Smooth muscle cell (in vitro differentiated cells): Measurements from ENCODE around the gene SYNDIG1. TPM values are rescaled to one million over a fixed set of nuclear protein-coding genes. Genes with fewer than 3 reads are reported as not detected.

Experiments
- DNase-seq: peaks from one replicate; lab custom pipeline; 2025; ENCODE audit not compliant: unreplicated experiment; lab: John Stamatoyannopoulos, UW
- H2AFZ ChIP-seq: fragments of 200-600 bp; sonication (generic); 2 replicates; pipeline ENCODE4 v1.6.0; 2016; ENCODE audit warnings: antibody characterized with exemption, low read depth, mild to moderate bottlenecking
- H3F3A ChIP-seq: fragments of 200-600 bp; sonication (generic); 2 replicates; pipeline ENCODE4 v1.6.0; 2017; ENCODE audit warnings: antibody characterized with exemption, low read depth
- H3K27ac ChIP-seq: fragments of 200-600 bp; sonication (generic); 2 replicates; pipeline ENCODE4 v1.5.1; 2016; ENCODE audit warnings: low read depth, mild to moderate bottlenecking
- H3K27me3 ChIP-seq: fragments of 200-600 bp; sonication (generic); 2 replicates; pipeline ENCODE4 v1.6.1; 2016; ENCODE audit warnings: low read depth, mild to moderate bottlenecking
- H3K36me3 ChIP-seq: fragments of 200-600 bp; sonication (generic); 2 replicates; pipeline ENCODE4 v1.5.1; 2016; ENCODE audit warnings: low read depth
- H3K4me1 ChIP-seq: fragments of 200-600 bp; sonication (generic); 2 replicates; pipeline ENCODE4 v1.5.1; 2016; ENCODE audit warnings: low read depth
- H3K4me2 ChIP-seq: fragments of 200-600 bp; sonication (generic); 2 replicates; pipeline ENCODE4 v1.6.0; 2016; ENCODE audit warnings: mild to moderate bottlenecking
- H3K4me3 ChIP-seq: fragments of 200-600 bp; sonication (generic); 2 replicates; pipeline ENCODE4 v1.5.1; 2016; ENCODE audit warnings: mild to moderate bottlenecking
- H3K79me2 ChIP-seq: fragments of 200-600 bp; sonication (generic); 2 replicates; pipeline ENCODE4 v1.6.0; 2016; ENCODE audit warnings: low read depth, mild to moderate bottlenecking
- H3K9ac ChIP-seq: fragments of 200-600 bp; sonication (generic); 2 replicates; pipeline ENCODE4 v1.6.0; 2016; ENCODE audit warnings: low read depth
- H3K9me3 ChIP-seq: fragments of 200-600 bp; sonication (generic); replicated peaks from 2 replicates; pipeline ENCODE4 v1.5.1; 2016; ENCODE audit warnings: low read depth
- H4K20me1 ChIP-seq: fragments of 200-600 bp; sonication (generic); 2 replicates; pipeline ENCODE4 v1.6.0; 2016; ENCODE audit warnings: low read depth
- WGBS: methylation state at CpG from one replicate; pipeline ENCODE4 v1.1.7; 2016; ENCODE audit warnings: low lambda C conversion rate; 5-methylcytosine and 5-hydroxymethylcytosine counted together
- polyA plus RNA-seq: library from polyadenylated mRNA; unstranded; fragments of >200 nt; fragmentation: Nextera tagmentation; extraction: Ambion mirVana; gene quantifications from 2 replicates; pipeline ENCODE4 v1.2.1, GENCODE V29; 2016
- total RNA-seq: library from RNA; depleted of rRNA; stranded (reverse); fragments of >200 nt; gene quantifications from 2 replicates; pipeline ENCODE4 v1.2.3, GENCODE V29; 2014
- TF ChIP-seq, protein P1 (sequence below): fragments of 200-600 bp; sonication (generic); IDR thresholded peaks from 2 replicates; pipeline ENCODE4 v1.5.1; 2017; ENCODE audit warnings: borderline replicate concordance, mild to moderate bottlenecking, antibody characterized with exemption; ENCODE audit not compliant: insufficient read depth, poor library complexity, severe bottlenecking

The SYNDIG1 gene
- total and polyA plus RNA-seq, 2 experiments from 2014 or later = 1.8 to 2.2 TPM

DNA sequence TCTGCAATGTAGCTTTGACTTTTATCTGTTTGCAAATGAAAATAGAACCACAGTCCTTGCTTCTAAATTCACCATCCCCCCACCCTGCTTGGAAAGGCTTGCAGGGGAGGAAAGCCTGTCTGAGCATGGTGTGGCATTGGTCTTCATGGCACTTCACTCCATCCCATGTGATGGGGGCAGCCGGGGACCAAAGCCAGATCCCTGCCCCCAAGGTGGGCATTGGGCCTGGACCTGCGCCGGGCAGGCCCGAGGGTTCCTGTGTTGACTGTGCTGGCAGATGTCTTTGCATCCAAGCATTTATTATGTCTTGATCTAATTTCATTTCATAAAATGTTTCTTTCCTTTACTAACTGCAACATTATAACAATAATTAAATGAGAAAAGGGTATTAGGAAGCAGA is 120.0 kb downstream of the SYNDIG1 start:
- Histone ChIP-seq H3F3A (no peaks in the 10 kb centered on the region), H3K79me2 (no peaks in the 10 kb centered on the region), H2AFZ (no peak overlapping the region), H3K9me3 (no peaks in the 10 kb centered on the region), H3K27ac (no peak overlapping the region), H3K36me3 (no peaks in the 10 kb centered on the region), H3K4me2 (no peak overlapping the region), H3K4me1 (no peaks in the 10 kb centered on the region), H3K4me3 (no peak overlapping the region), H3K27me3 (no peaks in the 10 kb centered on the region), H4K20me1 (no peaks in the 10 kb centered on the region), H3K9ac (no peak overlapping the region)
- TF ChIP-seq, protein P1, sequence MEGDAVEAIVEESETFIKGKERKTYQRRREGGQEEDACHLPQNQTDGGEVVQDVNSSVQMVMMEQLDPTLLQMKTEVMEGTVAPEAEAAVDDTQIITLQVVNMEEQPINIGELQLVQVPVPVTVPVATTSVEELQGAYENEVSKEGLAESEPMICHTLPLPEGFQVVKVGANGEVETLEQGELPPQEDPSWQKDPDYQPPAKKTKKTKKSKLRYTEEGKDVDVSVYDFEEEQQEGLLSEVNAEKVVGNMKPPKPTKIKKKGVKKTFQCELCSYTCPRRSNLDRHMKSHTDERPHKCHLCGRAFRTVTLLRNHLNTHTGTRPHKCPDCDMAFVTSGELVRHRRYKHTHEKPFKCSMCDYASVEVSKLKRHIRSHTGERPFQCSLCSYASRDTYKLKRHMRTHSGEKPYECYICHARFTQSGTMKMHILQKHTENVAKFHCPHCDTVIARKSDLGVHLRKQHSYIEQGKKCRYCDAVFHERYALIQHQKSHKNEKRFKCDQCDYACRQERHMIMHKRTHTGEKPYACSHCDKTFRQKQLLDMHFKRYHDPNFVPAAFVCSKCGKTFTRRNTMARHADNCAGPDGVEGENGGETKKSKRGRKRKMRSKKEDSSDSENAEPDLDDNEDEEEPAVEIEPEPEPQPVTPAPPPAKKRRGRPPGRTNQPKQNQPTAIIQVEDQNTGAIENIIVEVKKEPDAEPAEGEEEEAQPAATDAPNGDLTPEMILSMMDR = no peak
- DNase-seq = no peak
- 98% methylated on average over 4 of the region's 4 CpGs for WGBS

DNA sequence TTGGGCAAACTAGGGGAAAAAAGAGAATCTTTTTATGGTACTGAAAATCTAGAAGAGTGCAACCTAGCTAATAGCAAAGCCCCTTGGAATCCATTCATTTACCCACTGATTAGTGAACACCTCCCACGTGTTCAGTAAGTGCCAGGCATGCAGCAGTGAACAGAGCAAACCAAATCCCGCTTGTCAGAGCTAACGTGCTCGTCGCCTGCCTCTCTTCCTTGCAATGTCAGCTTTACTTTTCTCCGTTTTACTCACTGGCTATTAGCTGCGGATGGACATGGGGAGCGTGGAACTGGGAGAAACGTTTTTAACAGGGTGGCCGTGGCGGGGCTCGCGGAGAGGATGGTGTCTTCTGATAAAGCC is 120.4 kb downstream of the SYNDIG1 start:
- no peaks in the 10 kb centered on the region for H3K36me3 ChIP-seq
- WGBS = 76% methylated on average over 13 of the region's 13 CpGs

DNA sequence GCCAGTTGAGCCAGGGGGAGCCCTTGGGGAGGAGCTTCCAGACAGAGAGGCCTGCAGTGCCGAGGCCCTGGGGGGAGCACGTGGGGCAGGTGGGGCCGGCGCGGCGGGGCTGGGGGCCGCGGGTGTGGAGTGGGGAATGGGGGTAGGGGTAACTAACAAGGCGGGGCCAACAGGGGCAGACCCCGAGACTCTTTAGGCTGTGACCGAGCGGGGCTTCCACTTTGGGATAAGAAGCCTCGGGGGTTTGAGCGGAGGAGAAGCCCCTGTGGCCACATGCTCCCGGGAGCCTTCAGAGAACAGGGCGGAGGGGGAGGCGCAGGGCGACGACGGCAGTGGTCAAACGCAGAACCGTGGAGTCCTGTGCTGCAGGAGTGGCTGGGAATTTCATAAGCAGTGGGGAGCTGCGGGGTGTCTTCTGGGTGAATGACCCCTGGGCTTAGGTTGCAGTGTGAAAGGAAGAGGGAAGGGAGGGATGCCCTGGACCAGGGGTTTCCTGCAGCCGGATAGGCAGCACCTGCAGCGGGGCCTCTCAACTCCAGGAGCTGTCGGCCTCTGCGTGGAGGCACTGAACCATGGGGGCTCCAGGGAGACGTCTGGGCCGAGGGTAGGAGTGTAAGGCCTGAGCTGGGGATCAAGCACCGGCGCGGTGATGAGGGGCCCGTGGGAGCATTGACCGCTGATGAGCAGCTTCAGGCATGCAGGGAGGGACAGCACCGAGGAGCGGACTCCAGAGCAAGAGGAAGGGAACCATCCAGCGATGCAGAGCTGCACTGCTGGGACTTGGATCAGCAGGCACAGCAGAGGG is 121.0 kb downstream of the SYNDIG1 start:
- Histone ChIP-seq H3K27ac (no peak overlapping the region), H3K4me2 (no peak overlapping the region), H2AFZ (no peak overlapping the region), H3K9ac (no peak overlapping the region), H3K4me1 (no peaks in the 10 kb centered on the region), H4K20me1 (no peaks in the 10 kb centered on the region), H3K79me2 (no peaks in the 10 kb centered on the region), H3K4me3 (no peak overlapping the region), H3K36me3 (no peaks in the 10 kb centered on the region), H3F3A (no peaks in the 10 kb centered on the region), H3K9me3 (no peaks in the 10 kb centered on the region), H3K27me3 (no peaks in the 10 kb centered on the region)
- no peak for DNase-seq
- TF ChIP-seq, protein P1 = no peak
- WGBS = 90% methylated on average over 37 of the region's 37 CpGs

More for the DNA sequence above, 120.4 kb downstream of the SYNDIG1 start:
- Histone ChIP-seq H3K4me2 (no peak overlapping the region), H3K79me2 (no peaks in the 10 kb centered on the region), H3K4me1 (no peaks in the 10 kb centered on the region), H3K9me3 (no peaks in the 10 kb centered on the region), H3K9ac (no peak overlapping the region), H3K27ac (no peak overlapping the region), H4K20me1 (no peaks in the 10 kb centered on the region), H2AFZ (no peak overlapping the region), H3K27me3 (no peaks in the 10 kb centered on the region), H3F3A (no peaks in the 10 kb centered on the region), H3K4me3 (no peak overlapping the region)
- DNase-seq = no peak
- TF ChIP-seq, protein P1 = no peak

DNA sequence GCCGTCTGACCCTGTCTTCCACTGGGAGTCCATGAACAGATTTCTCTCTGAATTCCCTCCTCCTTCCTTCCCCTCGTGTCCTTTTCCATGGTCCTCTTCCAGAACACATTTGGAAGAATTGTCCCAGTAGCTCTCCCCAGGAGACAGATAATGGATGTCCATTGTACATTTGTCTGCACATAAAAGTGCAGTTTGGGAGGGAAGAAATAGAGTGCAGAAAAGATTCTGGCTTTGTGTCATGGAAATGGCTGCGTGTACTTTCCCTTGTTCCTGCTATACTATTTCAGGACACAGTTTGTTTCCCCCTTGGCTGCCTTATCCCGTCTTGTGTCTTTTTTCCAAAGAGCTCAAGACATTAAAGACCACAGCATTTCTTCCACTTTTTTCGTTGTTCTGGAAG is 127.6 kb downstream of the SYNDIG1 start:
- TF ChIP-seq, protein P1 = no peak
- no peaks in the 10 kb centered on the region for H4K20me1 ChIP-seq
- H3K4me1 ChIP-seq = no peaks in the 10 kb centered on the region
- no peak overlapping the region for H3K27ac ChIP-seq
- no peak overlapping the region for H3K9ac ChIP-seq
- 91% methylated on average over 5 of the region's 5 CpGs for WGBS
- no peak overlapping the region for H2AFZ ChIP-seq
- H3K4me2 ChIP-seq = no peak overlapping the region
- H3K27me3 ChIP-seq = no peaks in the 10 kb centered on the region
- no peaks in the 10 kb centered on the region for H3K36me3 ChIP-seq
- no peaks in the 10 kb centered on the region for H3F3A ChIP-seq
- H3K9me3 ChIP-seq = peaks cover 7% of the 10 kb centered on the region
- H3K79me2 ChIP-seq = no peaks in the 10 kb centered on the region
- H3K4me3 ChIP-seq = no peak overlapping the region
- DNase-seq = no peak
